Measurements from ENCODE around the gene C1D.

The C1D gene

GRCh38 chr2:68062680-68063387, at the start of gene C1D:
C1D (minus strand) TSS chr2:68063004; CDS start chr2:68047310, 15,694 bp downstream.
- intact Hi-C loops (cut with DNase I): loop anchor here (5.0 kb wide), 1 partner anchor 94 kb away; the partner anchor contains the start of gene PNO1
- DNase-seq: peak; percentile 87 to 97 (median 94)

DNA sequence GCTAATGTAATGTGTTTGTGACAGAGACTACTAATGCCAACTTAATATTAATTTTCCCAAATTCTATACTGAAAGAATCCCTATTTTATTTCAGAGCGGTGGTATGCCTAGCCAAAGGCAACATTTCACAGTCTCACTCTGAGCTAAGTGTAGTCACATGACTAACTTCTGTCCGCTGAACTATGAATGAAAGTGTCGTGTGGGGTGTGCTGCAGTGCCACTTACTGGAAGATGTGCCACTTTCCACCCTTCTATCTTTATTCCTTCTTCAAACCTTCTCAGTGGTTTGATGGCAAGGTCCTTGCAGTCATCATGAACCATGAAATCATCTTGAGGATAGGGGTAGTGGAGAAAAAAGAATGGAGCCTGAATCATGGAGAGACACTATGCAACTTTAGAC, 47.3 kb upstream of the C1D start:
- intact Hi-C loops (cut with DNase I): no loop called here
- no peak for DNase-seq

- intact Hi-C loops (cut with DNase I): no loop called here
- no peak for DNase-seq
These were observed 45.3 kb upstream of the C1D start for GRCh38 chr2:68108120-68108519.

DNA sequence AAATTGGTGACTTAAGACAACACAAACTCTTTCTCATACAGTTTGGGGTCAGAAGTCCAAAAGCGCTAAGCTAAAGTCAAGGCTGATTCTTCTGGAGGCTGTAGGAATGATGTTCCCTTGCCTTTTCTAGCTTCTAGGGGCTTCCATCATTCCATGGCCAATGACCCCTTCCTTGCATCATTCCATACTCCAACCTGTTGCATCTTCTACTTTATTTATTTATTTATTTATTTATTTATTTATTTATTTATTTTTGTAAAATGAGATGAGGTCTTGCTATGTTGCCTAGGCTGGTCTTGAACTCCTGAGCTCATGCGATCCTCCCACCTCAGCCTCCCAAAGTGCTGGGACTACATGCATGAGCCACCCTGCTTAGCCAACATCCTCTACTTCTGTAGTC, 44.7 kb upstream of the C1D start:
- intact Hi-C loops (cut with DNase I): no loop called here
- no peak for DNase-seq

- intact Hi-C loops (cut with DNase I): no loop called here
- no peak for DNase-seq
These were observed 41.5 kb upstream of the C1D start for GRCh38 chr2:68104111-68104835.

DNA sequence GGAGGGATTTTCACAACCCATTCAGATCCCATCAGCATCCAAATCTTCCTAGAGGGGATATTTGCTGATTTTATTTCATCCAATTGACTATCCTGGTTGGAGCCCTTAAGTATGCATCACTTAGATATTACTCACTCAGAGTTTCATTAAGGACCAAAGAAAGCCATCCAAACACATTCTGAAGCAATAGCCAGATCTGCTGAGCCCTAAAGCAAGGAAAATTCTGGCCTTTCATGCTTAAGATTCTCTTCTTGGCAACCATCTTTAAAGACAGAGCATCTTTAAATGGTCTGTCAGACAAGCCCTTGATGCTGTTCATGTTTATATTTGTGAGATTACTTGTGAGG, 40.9 kb upstream of the C1D start:
- intact Hi-C loops (cut with DNase I): no loop called here

GRCh38 chr2:68103030-68103708, 40.4 kb upstream of the C1D start:
- peak in 6 of 42 donors; percentile 5 to 52 (median 12) for DNase-seq
- intact Hi-C loops (cut with DNase I): no loop called here

More for the DNA sequence above, 40.9 kb upstream of the C1D start:
- no peak for DNase-seq

GRCh38 chr2:68100189-68100588, 37.4 kb upstream of the C1D start:
- DNase-seq: no peak
- intact Hi-C loops (cut with DNase I): no loop called here

DNA sequence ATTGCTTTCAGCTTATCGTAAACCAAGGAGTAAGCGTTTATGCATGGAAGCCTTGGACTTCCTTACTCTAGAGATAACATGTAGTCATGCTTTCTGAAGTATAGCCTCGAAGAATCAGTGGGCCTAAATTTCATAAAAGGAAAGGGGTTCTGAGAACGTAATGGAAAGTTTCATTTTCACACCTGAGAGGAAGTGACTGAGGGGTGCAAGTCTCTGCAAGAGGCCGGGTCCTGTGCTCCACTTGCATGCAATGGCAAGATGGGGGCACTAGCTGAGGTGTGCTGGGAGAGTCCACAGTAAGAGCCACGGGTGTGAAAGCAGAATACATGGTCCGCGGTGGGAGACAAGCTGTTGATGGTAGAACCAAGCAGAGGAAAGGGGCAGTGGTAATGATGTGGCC, 36.5 kb upstream of the C1D start:
- DNase-seq: no peak
- intact Hi-C loops (cut with DNase I): no loop called here

DNA sequence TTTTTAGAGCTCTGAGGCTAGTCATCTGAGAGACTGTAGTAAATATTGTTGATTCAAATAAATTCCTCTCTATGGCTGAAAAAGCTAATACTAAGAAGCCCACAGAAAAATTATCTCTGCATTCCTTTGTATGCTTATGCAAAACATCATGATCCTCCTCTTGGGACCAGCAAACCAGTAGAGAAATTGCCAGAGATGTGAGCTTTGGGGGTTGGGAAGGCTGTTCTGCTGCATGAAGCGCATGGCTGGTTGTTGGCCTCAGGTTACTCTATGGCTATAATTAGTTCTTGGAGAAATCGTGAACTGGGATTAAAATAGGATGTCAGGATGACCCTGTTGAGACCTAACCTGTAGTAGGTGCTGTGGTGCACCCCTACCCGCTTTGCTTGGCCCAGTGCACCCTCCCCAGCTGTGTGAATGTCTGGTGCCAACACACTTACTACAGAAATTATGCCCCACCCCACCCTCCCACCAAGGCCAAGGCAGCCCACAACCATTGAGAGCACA, 35.5 kb upstream of the C1D start:
- intact Hi-C loops (cut with DNase I): no loop called here
- DNase-seq: no peak

DNA sequence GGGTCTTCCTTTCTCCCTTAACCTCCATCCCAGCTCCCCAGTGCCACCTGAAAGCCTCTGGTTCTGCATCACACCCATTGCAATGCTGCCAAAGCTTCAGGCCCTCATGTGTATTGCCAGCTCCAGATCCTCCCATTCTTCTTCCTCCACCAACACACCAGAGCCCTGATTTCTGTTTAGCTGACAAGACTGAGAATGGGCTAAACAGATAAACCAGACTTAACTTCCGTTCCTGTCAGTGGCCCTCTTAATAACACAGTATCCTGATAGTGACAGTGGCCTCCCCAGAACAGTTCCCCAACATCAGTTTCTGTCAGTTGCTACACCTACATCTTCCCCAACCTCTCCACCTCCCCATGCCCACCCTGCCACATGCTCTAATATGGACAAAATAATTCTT, 31.3 kb upstream of the C1D start:
- no peak for DNase-seq
- intact Hi-C loops (cut with DNase I): no loop called here

- no peak for DNase-seq
- intact Hi-C loops (cut with DNase I): no loop called here
These were observed 30.8 kb upstream of the C1D start for GRCh38 chr2:68093634-68094033.

GRCh38 chr2:68091439-68092034, 28.7 kb upstream of the C1D start:
- intact Hi-C loops (cut with DNase I): no loop called here

GRCh38 chr2:68089961-68090360, 27.2 kb upstream of the C1D start:
- no peak for DNase-seq
- intact Hi-C loops (cut with DNase I): no loop called here

More at GRCh38 chr2:68091439-68092034, 28.7 kb upstream of the C1D start:
- DNase-seq: no peak

DNA sequence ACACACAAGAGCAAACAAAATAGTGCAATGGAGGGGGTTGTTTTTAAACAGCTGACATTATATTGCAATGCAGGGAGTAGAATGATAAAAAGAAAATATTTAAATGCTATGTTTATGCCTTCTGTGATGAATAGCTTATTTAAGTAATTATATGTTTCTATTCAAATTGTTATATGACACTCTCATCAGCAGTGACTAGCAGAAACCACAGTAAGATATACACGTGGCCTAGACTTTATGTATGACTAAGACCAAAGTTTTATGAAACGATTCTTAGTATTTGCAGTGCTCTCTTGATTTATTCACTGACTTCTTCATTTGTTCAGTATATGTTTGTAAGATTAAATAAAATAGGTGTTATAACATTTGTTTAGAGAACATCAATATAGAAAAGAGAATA, 26.1 kb upstream of the C1D start:
- DNase-seq: no peak
- intact Hi-C loops (cut with DNase I): no loop called here

DNA sequence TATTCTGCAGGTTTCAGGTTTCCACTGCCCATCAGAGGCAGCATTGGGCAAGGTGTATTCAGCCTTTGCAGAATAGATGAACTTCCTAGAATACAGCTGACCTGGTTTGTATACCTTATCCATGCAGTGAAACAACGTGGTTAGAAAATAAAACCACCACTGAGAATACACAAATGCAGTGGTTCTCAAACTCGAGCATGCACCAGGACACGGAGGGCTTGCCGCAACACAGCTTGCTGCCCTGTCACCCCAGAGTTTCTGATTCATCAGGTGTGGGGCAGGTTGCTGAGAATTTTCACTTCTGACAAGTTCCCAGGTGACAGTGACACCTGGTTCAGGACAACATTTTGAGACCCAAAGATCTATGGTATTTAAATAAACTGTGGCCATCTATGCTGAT, 23.4 kb upstream of the C1D start:
- intact Hi-C loops (cut with DNase I): no loop called here
- DNase-seq: no peak

- DNase-seq: no peak
- intact Hi-C loops (cut with DNase I): no loop called here
These were observed 20.5 kb upstream of the C1D start for GRCh38 chr2:68083346-68083745.

DNA sequence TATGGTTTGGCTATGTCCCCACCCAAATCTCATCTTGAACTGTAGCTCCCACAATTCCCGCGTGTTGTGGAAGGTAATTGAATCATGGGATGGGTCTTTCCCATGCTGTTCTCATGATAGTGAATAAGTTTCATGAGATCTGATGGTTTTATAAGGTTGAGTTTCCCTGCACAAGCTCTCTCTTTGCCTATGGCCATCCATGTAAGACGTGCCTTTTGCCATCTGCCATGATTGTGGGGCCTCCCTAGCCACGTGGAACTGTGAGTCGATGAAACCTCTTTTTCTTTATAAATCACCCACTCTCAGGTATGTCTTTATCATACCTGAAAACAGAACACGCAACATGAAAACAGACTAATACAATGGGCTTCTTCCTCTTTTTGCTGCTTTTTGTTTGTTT, 11.2 kb upstream of the C1D start:
- DNase-seq: no peak
- intact Hi-C loops (cut with DNase I): no loop called here

DNA sequence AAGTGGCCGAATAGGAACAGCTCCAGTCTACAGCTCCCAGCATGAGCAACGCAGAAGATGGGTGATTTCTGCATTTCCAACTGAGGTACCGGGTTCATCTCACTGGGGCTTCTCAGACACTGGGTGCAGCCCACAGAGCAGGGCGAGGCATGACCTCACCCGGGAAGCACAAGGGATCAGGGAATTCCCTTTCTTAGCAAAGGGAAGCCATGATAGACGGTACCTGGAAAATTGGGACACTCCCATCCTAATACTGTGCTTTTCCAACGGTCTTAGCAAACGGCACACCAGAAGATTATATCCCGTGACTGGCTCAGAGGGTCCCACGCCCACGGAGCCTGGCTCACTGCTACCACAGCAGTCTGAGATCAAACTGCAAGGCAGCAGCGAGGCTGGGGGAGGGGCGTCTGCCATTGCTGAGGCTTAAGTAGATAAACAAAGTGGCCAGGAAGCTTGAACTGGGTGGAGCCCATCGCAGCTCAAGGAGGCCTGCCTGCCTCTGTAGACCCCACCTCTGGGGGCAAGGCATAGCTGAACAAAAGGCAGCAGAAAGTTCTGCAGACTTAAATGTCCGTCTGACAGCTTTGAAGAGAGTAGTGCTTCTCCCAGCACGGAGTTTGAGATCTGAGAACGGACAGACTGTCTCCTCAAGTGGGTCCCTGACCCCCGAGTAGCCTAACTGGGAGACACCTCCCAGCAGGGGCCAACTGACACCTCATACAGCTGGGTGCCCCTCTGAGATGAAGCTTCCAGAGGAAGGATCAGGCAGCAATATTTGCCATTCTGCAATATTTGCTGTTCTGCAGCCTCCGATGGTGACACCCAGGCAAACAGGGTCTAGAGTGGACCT, 1.2 kb upstream of the C1D start:
- intact Hi-C loops (cut with DNase I): loop anchor here (5.0 kb wide), 1 partner anchor 93 kb away; the partner anchor contains the start of gene PNO1
- peak in 5 of 42 donors; percentile 5 to 34 (median 22) for DNase-seq

All from head of caudate nucleus (tissue), 42 donors.